GM10847 (cell line): ENCODE measurements around the gene IDI2.

Source experiments
- POLR2A ChIP-seq: IDR thresholded peaks from 2 replicates; pipeline ENCODE4 v1.6.1; 2011; ENCODE audit not compliant: insufficient read length; ENCODE audit errors: extremely low read depth

IDI2 gene

DNA sequence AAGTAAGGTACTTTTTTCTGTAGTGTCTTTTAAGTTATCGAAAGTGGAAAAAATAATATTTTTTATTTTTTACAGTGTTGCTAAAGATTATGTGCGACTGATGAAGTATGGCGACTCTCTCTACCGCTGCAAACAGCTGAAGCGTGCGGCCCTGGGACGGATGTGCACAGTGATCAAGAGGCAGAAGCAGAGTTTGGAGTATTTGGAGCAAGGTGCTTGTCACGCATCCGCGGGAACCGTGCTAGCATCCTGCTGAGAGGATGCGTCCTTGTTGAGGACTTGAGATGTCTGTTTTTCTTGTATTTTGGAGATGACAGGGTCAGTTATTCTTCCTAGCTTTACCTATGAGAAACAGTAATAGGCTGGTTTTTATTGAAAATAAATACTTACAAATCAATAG, 29.6 kb downstream of the IDI2 start:
- no peak for TF ChIP-seq POLR2A

DNA sequence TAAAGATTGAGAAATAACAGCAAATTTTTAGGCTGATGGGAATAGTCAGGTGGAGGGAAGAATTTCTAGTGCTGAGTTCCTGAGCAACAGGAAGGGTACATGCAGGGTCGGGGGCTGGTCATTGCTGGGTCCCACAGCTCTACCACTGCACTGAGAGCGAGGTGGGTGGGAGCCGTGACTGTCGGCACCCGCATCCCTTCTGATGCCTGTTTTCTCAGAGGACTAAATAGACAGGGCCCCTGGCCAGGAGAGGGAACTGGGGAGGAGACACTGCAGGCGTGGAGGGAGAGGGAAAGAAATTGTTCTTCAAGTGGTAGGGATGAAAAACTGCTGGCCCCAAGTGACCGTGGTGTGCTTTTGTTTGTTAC, 30.1 kb downstream of the IDI2 start:
- TF ChIP-seq POLR2A = no peak

GRCh38 chr10:994836-995558, 30.7 kb downstream of the IDI2 start:
- TF ChIP-seq POLR2A = no peak

DNA sequence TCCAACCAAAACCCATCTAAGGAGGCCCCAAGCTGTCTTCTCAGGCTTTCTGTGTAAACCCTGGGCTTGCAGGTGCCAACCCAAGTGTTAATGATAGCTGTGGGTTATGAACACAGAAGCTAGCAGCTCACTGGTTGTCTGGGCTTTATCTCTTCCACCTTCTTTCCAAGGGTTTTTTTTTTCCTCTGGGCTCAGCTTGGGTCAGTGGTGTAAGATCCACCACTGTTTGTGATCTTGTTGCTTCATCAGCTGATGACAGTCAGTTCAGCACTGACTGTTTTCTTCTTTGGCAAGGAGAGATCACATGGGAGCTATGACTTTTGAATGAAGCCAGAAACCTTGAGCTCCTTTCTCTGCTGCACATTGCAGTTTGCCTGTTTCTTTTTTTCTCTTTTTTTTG, 32.8 kb downstream of the IDI2 start:
- TF ChIP-seq POLR2A = no peak

GRCh38 chr10:992467-992866, 33.2 kb downstream of the IDI2 start:
- TF ChIP-seq POLR2A = no peak

DNA sequence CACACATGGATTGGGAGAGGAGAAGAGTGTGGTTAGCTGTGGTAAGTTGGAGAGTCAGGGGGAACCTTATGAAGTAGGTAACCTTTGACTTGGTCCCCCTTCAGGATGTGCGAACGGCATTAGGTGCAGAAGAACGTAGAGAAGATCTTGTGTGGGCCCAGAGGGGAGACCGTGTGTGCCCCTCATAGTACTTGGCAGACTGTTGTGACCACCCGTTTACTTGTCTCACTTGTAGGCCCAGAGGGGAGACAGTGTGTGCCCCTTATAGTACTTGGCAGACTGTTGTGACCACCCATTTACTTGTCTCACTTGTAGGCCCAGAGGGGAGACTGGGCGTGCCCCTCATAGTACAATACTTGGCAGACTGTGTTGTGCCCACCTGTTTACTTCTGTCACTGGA, 34.9 kb downstream of the IDI2 start:
- no peak for TF ChIP-seq POLR2A

GRCh38 chr10:988667-989545, 36.8 kb downstream of the IDI2 start:
- TF ChIP-seq POLR2A = no peak

GRCh38 chr10:987870-988666, 37.6 kb downstream of the IDI2 start, which contains the start of gene GTPBP4:
Gene GTPBP4 (plus strand): TSS chr10:988434. CDS start chr10:988480, 46 bp downstream.
- peak; percentile 59 for TF ChIP-seq POLR2A

DNA sequence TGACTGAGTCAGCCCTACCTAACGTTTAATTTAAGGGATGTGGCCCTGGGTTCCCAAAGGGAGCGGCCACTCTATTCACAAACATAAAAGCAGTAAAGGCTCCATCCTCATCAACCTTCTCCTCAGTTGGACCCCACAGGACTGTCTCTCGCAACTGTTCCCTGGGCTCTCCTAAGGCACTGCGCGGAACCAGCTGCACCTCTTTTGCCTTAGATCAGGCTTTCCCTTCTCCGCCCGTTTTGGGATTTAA, 38.1 kb downstream of the IDI2 start:
- TF ChIP-seq POLR2A = no peak

DNA sequence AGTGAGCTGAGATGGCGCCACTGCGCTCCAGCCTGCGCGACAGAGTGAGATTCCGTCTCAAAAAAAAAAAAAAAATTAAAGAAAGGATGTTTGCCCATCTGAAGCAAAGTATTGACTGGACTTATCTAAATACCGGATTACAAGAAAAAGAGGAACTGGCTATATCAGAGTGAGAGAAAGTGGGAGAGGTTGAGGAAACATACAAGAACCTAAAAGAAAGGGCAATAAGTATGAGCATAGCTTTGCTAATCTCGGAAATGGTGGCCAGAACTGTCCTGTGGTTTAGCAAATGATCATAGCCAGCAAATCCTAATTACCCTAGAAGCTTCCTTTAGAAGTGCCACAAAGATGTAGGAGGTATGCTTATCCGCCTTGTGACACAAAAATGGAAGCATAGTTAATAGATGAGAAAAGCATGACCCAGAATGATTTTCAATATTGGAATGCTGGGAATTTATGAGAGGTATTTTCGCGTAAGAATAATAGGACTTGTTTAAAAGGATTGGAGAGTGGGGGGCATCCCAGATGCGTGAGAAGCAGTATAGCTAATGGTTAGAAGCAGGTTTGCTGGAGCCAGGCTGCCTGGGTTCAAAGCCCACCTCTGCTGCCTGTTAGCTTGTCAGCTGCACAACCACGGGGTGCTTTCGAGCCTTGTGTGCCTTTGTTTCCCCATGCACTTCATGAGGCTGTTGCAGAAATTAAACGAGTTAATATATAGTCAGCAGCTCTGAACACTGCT, 38.6 kb downstream of the IDI2 start:
- no peak for TF ChIP-seq POLR2A

GRCh38 chr10:986137-986825, 39.4 kb downstream of the IDI2 start:
- no peak for TF ChIP-seq POLR2A

DNA sequence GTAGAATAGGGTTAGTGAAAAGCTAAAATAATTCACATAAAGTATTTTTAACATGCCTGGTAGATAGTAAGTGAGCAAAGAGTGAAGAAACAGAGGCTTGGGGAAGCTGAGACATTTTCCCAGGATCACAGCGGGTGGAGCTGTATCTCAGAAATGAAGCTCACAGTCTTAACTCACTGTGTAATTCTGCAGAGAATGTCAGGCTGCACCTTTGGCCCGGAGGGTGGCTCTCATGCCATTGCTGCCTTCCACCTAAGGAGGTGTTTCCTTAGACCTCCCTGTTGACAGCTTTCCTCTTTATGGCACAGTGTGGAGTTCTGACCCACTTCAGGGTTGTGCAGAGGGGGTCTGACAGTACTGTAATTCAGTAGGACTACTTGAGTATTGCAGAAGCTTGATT, 40.3 kb downstream of the IDI2 start:
- TF ChIP-seq POLR2A = no peak

DNA sequence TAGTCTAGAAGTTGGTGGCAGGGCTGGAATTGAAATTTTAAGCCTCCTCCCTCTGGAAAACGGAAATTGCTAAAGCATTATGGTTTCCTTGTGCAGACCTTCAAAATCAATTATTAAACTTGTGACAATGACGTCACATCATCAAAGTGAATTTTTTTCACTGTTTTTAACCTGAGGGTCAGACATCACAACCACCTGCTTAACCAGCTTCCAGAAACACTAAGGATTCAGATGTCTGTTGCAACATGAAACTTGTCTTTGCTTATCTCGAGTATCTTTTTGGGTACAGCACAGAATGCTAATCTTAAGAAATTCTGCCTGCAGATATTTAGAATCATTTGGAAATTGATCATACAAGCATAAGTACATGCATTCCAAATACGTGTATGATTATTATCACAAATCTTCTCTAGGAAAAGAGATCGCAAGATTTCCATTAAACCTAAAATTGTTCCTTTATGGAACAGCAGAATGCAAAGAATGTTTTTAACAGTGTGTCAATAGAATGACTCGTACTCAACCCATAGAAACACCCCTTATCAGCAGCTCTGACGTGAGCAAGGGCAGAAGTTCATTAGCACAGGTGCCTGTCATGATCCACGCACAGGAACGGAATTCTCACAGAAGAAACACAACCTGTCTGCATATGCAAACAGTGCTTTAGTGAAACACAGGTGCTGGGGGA, 41.5 kb downstream of the IDI2 start:
- TF ChIP-seq POLR2A = no peak

- TF ChIP-seq POLR2A = no peak
Measured at GRCh38 chr10:983401-983800, 42.3 kb downstream of the IDI2 start.
